Effector memory CD4-positive, alpha-beta T cell (primary cell): ENCODE data around the gene TTR.

Experiments used
- DNase-seq, 3 donors: peaks; one replicate each; pipeline ENCODE4 v3.0.0-alpha.2; 2020
- H3K27ac ChIP-seq: 2 replicates; pipeline ENCODE4 v1.7.0; 2013; ENCODE audit warnings: mild to moderate bottlenecking, low read length, moderate library complexity; ENCODE audit not compliant: insufficient read depth, poor library complexity, severe bottlenecking
- H3K27me3 ChIP-seq: replicated peaks from 2 replicates; pipeline ENCODE4 v1.7.0; 2013; ENCODE audit warnings: mild to moderate bottlenecking, low read length; ENCODE audit not compliant: insufficient read depth, control insufficient read depth, poor library complexity, severe bottlenecking
- H3K36me3 ChIP-seq: 2 replicates; pipeline ENCODE4 v1.7.0; 2013; ENCODE audit warnings: mild to moderate bottlenecking, low read length, moderate library complexity; ENCODE audit not compliant: control insufficient read depth, insufficient read depth
- H3K4me1 ChIP-seq: 2 replicates; pipeline ENCODE4 v1.7.0; 2013; ENCODE audit warnings: low read length, mild to moderate bottlenecking; ENCODE audit not compliant: control insufficient read depth, insufficient read depth, poor library complexity, severe bottlenecking
- H3K4me3 ChIP-seq: 2 replicates; pipeline ENCODE4 v1.7.0; 2013; ENCODE audit warnings: low read length, low read depth, mild to moderate bottlenecking; ENCODE audit not compliant: insufficient read depth, poor library complexity, severe bottlenecking
- H3K9me3 ChIP-seq: 2 replicates; pipeline ENCODE4 v1.7.0; 2013; ENCODE audit warnings: mild to moderate bottlenecking, low read length, moderate library complexity; ENCODE audit not compliant: control insufficient read depth

TTR gene

DNA sequence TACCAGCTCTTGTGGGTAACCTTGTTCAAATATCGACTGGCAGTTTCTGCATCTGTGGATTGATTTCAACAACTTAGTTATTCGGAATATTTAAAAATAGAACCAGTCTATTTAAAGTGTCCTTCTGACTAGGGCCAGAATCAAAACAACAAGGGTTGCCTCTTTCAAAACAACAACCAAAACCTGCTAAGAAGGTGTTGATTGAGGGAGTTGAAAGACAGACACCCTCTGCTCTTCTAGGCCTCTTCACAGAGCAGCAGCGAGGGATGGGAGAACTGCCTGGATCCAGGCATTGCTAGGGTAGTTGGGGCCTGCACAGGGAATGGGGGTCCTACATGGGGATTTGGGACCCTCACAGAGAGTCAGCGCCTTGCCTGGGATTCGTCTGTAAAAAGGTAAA is 19.8 kb downstream of the TTR start:
- Histone ChIP-seq H3K4me3 (no peak overlapping the region), H3K4me1 (no peaks in the 10 kb centered on the region), H3K27me3 (no peaks in the 10 kb centered on the region), H3K9me3 (no peaks in the 10 kb centered on the region), H3K27ac (no peak overlapping the region), H3K36me3 (no peaks in the 10 kb centered on the region)
- DNase-seq: no peak

DNA sequence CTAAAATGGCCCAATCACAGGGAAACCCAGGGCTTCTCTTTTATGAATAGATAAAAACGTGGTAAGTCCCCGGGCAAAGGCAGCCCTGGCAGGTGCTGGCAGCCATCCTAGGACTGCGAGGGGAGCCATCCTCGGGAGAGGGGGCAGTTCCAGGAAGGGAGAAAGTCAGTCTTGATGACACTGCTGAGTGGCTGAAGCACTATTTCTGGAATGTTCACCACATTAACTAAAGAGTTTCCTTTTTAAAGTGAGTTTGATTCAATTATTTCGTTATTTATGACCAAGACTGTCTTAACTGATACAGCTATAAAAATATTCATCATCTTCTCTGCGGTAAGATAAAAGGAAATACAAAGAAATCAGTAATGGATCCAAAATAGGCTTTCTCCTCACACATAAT is 20.4 kb downstream of the TTR start:
- Histone ChIP-seq H3K27ac (no peak overlapping the region), H3K4me1 (no peaks in the 10 kb centered on the region), H3K27me3 (no peaks in the 10 kb centered on the region), H3K4me3 (no peak overlapping the region), H3K36me3 (no peaks in the 10 kb centered on the region), H3K9me3 (no peaks in the 10 kb centered on the region)
- no peak for DNase-seq

DNA sequence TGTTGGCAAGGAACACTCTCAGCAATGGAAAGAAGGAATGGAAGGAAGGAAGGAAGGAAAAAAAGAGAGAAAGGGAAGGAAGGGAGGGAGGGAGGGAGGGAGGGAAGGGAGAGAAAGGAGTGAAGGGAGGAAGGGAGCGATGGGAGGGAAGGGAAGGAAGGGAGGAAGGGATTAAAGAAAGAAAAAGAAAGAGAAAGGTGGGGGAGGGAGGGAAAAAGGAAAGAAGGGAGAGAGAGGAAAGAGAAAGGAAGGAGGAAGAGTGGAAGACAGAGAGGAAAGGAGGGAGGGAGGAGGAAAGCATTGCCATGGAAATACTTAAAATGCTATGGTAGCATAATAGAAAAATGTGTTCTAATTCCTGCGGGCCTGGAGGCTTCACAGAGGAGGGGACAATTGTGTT is 22.4 kb downstream of the TTR start:
- H3K4me1 ChIP-seq: no peaks in the 10 kb centered on the region
- H3K9me3 ChIP-seq: no peaks in the 10 kb centered on the region
- H3K36me3 ChIP-seq: no peaks in the 10 kb centered on the region
- DNase-seq: no peak
- no peak overlapping the region for H3K4me3 ChIP-seq
- H3K27me3 ChIP-seq: no peaks in the 10 kb centered on the region
- no peak overlapping the region for H3K27ac ChIP-seq

DNA sequence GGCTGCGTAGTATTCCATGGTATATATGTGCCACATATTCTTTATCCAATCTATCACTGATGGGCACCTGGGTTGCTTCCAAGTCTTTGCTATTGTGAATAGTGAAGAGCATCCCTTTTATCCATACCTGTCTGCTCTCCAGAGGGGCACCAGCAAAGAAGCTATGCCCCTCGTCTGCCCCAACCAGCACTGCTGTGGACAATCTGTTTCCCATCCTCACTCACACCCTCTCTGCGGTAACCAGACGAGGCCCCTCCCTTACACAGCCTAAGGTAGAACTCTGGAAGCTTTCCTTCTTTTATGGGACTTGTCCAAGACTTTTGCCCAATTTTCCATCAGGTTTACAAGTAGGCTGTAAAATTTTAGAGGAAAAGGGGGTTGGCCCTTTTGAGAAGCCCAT is 24.9 kb downstream of the TTR start:
- no peak overlapping the region for H3K4me3 ChIP-seq
- no peak for DNase-seq
- no peaks in the 10 kb centered on the region for H3K9me3 ChIP-seq
- H3K27ac ChIP-seq: no peak overlapping the region
- no peaks in the 10 kb centered on the region for H3K27me3 ChIP-seq
- no peaks in the 10 kb centered on the region for H3K4me1 ChIP-seq
- H3K36me3 ChIP-seq: no peaks in the 10 kb centered on the region

GRCh38 chr18:31617031-31617717 is 25.5 kb downstream of the TTR start:
- H3K27ac ChIP-seq: no peak overlapping the region
- no peak overlapping the region for H3K4me3 ChIP-seq
- H3K4me1 ChIP-seq: no peaks in the 10 kb centered on the region
- no peaks in the 10 kb centered on the region for H3K9me3 ChIP-seq
- H3K36me3 ChIP-seq: no peaks in the 10 kb centered on the region
- no peaks in the 10 kb centered on the region for H3K27me3 ChIP-seq
- DNase-seq: no peak

DNA sequence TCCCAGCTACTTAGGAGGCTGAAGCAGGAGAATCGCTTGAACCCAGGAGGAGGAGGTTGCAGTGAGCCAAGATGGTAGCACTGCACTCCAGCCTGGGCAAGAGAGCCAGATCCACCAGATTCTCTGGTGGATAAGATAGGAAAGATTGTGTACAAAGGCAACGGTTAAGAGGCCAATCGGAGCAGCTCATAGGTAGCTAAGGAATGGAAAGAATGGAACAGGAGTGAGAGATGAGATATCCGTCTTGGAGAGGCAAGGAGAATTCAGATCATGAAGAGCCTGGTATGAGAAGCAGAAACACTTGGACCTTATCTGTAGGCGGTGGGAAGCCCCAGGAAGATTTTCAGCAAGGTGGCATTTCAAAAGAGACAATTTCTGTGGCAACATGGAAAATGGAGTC is 27.1 kb downstream of the TTR start:
- Histone ChIP-seq H3K9me3 (no peaks in the 10 kb centered on the region), H3K27me3 (no peaks in the 10 kb centered on the region), H3K27ac (no peak overlapping the region), H3K4me3 (no peak overlapping the region), H3K36me3 (no peaks in the 10 kb centered on the region), H3K4me1 (no peaks in the 10 kb centered on the region)
- no peak for DNase-seq

GRCh38 chr18:31619291-31619690 is 27.6 kb downstream of the TTR start:
- Histone ChIP-seq H3K27ac (no peak overlapping the region), H3K9me3 (no peaks in the 10 kb centered on the region), H3K36me3 (no peaks in the 10 kb centered on the region), H3K27me3 (no peaks in the 10 kb centered on the region), H3K4me3 (no peak overlapping the region), H3K4me1 (no peaks in the 10 kb centered on the region)
- no peak for DNase-seq

DNA sequence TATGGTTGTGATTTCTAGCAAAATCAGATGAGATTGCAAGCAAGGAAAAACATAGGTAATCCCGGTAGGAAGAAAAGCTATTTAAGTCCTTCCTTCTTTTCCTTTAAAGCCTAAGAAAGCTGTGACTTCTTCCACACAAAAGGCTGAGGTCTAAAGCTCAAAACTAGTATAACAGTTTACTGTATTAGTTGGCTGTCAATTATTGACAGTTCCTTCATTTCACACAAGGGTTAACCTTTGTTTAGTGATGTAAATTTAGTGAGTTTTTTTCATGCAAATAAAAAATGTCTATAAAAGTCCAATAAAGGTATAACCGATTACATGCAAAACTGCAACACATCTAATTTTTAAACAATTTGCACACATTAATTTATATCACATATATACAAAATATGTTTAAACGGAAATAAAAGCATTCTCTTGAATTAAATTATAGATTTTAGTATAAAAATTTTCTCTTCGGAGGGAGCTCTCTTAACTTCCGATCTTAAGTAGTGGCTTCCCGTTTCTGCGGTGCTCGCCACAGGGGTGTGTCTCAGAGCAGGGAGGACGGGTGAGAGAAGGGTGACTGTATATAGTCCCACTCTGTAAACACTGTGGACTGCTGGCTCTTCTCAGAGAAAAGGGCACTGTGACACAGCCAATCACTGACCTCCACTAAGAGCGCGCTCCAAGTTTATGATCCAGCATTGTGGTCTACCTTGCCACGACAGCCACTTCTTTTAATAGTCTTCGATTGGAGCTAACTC is 33.4 kb downstream of the TTR start:
- H3K27me3 ChIP-seq: no peaks in the 10 kb centered on the region
- no peaks in the 10 kb centered on the region for H3K36me3 ChIP-seq
- H3K27ac ChIP-seq: no peak overlapping the region
- DNase-seq: no peak
- no peaks in the 10 kb centered on the region for H3K4me1 ChIP-seq
- H3K9me3 ChIP-seq: no peaks in the 10 kb centered on the region
- no peak overlapping the region for H3K4me3 ChIP-seq

GRCh38 chr18:31626409-31626808 is 34.7 kb downstream of the TTR start:
- no peak for DNase-seq
- H3K9me3 ChIP-seq: no peaks in the 10 kb centered on the region
- no peaks in the 10 kb centered on the region for H3K36me3 ChIP-seq
- no peak overlapping the region for H3K27ac ChIP-seq
- no peaks in the 10 kb centered on the region for H3K4me1 ChIP-seq
- no peak overlapping the region for H3K4me3 ChIP-seq
- no peaks in the 10 kb centered on the region for H3K27me3 ChIP-seq

DNA sequence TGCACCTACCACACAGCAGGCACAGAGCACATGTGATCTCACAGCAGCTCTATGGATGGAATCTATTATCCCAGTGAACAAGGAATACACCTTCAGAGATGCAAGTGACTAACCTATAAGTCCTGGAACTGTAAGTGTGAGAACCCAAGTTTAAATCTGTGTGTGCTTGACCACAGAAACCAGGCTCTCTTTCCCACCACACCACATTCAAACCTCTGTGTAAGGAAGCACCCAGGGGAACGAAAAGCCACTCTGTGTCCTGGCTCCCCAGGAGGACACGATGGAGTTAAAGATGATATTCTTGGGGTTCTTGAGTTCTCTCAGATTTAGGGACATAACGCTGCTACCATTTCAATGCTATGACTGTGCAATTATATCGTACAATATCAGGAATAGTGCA is 38.9 kb downstream of the TTR start:
- no peaks in the 10 kb centered on the region for H3K36me3 ChIP-seq
- H3K9me3 ChIP-seq: no peaks in the 10 kb centered on the region
- no peak for DNase-seq
- no peaks in the 10 kb centered on the region for H3K4me1 ChIP-seq
- no peaks in the 10 kb centered on the region for H3K27me3 ChIP-seq
- no peak overlapping the region for H3K4me3 ChIP-seq
- H3K27ac ChIP-seq: no peak overlapping the region
